GM12874 (cell line): ENCODE results near the gene C1orf159.

Source experiments
- CTCF ChIP-seq: IDR thresholded peaks from 2 replicates; pipeline ENCODE4 v1.5.1; 2011; ENCODE audit warnings: low read depth, mild to moderate bottlenecking, control low read depth, low read length, moderate library complexity; ENCODE audit not compliant: insufficient read depth

C1orf159 gene

GRCh38 chr1:1088029-1088800 lies 27.7 kb downstream of the C1orf159 start:
- no peak for TF ChIP-seq CTCF

- no peak for TF ChIP-seq CTCF
Observed at GRCh38 chr1:1087351-1088028, 28.4 kb downstream of the C1orf159 start.

GRCh38 chr1:1086911-1087341 lies 29.0 kb downstream of the C1orf159 start:
- TF ChIP-seq CTCF: no peak

GRCh38 chr1:1085911-1086841 lies 29.7 kb downstream of the C1orf159 start:
- no peak for TF ChIP-seq CTCF

- TF ChIP-seq CTCF: no peak
Observed at GRCh38 chr1:1085171-1085841, 30.6 kb downstream of the C1orf159 start.

- TF ChIP-seq CTCF: no peak
Observed at GRCh38 chr1:1084372-1085170, 31.3 kb downstream of the C1orf159 start.
